ENCODE data around the gene PACRG. TPM values are rescaled to one million over a fixed set of nuclear protein-coding genes. Genes with fewer than 3 reads are reported as not detected.

Gene PACRG
- total RNA-seq, 4 donors from 2014 or later: 1.7 to 7.7 (median 3.7) TPM

GRCh38 chr6:162904069-162904663 is 176.4 kb downstream of the PACRG start:
- TF ChIP-seq CTCF (IDR thresholded peaks at IDR 0.05) (no peak), POLR2A (IDR thresholded peaks at IDR 0.05) (no peak)
- H3K27ac ChIP-seq: no peak overlapping the region
- H3K9me3 ChIP-seq: no peaks in the 10 kb centered on the region
- no peaks in the 10 kb centered on the region for H3K4me1 ChIP-seq
- 93 to 95% methylated on average over 9 of the region's 9 CpGs for WGBS, 2 donors
- no peaks in the 10 kb centered on the region for H3K27me3 ChIP-seq
- DNase-seq: no peak
- intact Hi-C loops (cut with DNase I): no loop called here
- no peak overlapping the region for H3K4me3 ChIP-seq (replicated peaks in 1 of 3)
- no peaks in the 10 kb centered on the region for H3K36me3 ChIP-seq

- WGBS, 2 donors: 78 to 89% methylated on average over 6 of the region's 6 CpGs
- TF ChIP-seq POLR2A (IDR thresholded peaks at IDR 0.05): no peak
- TF ChIP-seq CTCF (IDR thresholded peaks at IDR 0.05): no peak
- no peaks in the 10 kb centered on the region for H3K4me1 ChIP-seq
- H3K9me3 ChIP-seq: no peaks in the 10 kb centered on the region
- no peaks in the 10 kb centered on the region for H3K27me3 ChIP-seq
- intact Hi-C loops (cut with DNase I): no loop called here
- H3K36me3 ChIP-seq: no peaks in the 10 kb centered on the region
- no peak overlapping the region for H3K4me3 ChIP-seq (replicated peaks in 1 of 3)
- no peak for DNase-seq
- H3K27ac ChIP-seq: no peak overlapping the region
These were observed 178.7 kb downstream of the PACRG start for GRCh38 chr6:162906479-162906878.

GRCh38 chr6:162907876-162908481 is 180.2 kb downstream of the PACRG start:
- Histone ChIP-seq H3K36me3 (no peaks in the 10 kb centered on the region), H3K27ac (no peak overlapping the region), H3K4me3 (replicated peaks in 1 of 3) (no peak overlapping the region), H3K9me3 (no peaks in the 10 kb centered on the region), H3K4me1 (no peaks in the 10 kb centered on the region), H3K27me3 (no peaks in the 10 kb centered on the region)
- intact Hi-C loops (cut with DNase I): no loop called here
- WGBS, 2 donors: 65 to 75% methylated on average over 2 of the region's 2 CpGs
- no peak for DNase-seq
- no peak for TF ChIP-seq CTCF (IDR thresholded peaks at IDR 0.05)

GRCh38 chr6:162913206-162913605 is 185.4 kb downstream of the PACRG start:
- intact Hi-C loops (cut with DNase I): no loop called here
- H3K27ac ChIP-seq: no peak overlapping the region
- no peak overlapping the region for H3K4me3 ChIP-seq (replicated peaks in 1 of 3)
- no peaks in the 10 kb centered on the region for H3K4me1 ChIP-seq
- no peaks in the 10 kb centered on the region for H3K36me3 ChIP-seq
- no peaks in the 10 kb centered on the region for H3K27me3 ChIP-seq
- DNase-seq: no peak
- TF ChIP-seq POLR2A (IDR thresholded peaks at IDR 0.05): no peak
- no peak for TF ChIP-seq CTCF (IDR thresholded peaks at IDR 0.05)
- no peaks in the 10 kb centered on the region for H3K9me3 ChIP-seq
- 90 to 96% methylated on average over 5 of the region's 5 CpGs for WGBS, 2 donors

GRCh38 chr6:162917506-162917905 is 189.7 kb downstream of the PACRG start:
- DNase-seq: no peak
- Histone ChIP-seq H3K27me3 (no peaks in the 10 kb centered on the region), H3K4me1 (no peaks in the 10 kb centered on the region), H3K4me3 (replicated peaks in 1 of 3) (no peak overlapping the region), H3K36me3 (no peaks in the 10 kb centered on the region), H3K9me3 (no peaks in the 10 kb centered on the region), H3K27ac (no peak overlapping the region)
- TF ChIP-seq CTCF (IDR thresholded peaks at IDR 0.05) (no peak), POLR2A (IDR thresholded peaks at IDR 0.05) (no peak)
- intact Hi-C loops (cut with DNase I): no loop called here
- 81 to 83% methylated on average over 1 of the region's 1 CpG for WGBS, 2 donors
